HG02970 (cell line): Measurements from ENCODE around the gene S100A8.

Experiments
- ATAC-seq: cut with Tn5 transposase; IDR thresholded peaks from one replicate; pipeline ENCODE4 v1.9.1; 2021; ENCODE audit warnings: mild to moderate bottlenecking, moderate library complexity, moderate number of reproducible peaks; ENCODE audit not compliant: unreplicated experiment, low FRiP score

The S100A8 gene

DNA sequence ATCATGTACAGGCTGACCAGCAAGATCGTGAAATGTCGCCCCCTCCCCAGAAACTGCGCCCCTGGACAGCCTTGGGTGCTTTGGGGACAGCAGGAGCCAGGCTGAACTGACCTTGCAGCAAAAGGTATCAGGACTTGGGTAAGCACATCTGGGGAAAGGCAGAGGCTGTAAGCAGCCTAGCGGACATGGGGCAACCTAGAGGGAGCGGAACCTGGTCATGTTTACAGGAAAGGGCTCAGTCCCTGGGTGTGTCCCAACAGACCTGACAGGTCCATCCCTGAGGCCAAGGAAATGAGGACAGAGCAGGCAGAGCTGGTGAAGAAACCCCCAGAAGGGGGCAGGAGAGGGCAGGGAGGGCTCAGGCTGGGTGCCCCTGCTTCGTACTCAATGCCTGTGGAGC lies 3.1 kb upstream of the S100A8 start:
- no peak for ATAC-seq

DNA sequence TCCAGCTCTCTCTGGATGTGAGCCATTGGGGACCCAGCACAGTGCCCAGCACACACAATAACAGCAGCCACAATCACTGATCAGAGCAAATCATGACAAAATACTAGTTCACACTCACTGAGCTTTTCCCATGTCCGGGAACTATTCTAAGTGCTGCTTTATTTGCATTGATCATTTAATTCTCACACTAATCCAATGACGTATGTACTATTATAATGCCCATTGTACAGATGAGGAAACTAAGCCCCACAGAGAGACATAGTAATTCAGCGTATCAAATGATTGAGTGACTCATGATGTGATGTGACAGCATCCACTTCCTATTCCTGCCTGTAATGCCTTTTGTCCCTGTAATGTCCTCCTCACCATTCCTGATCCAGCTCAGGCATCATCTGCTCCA lies 1.9 kb upstream of the S100A8 start:
- ATAC-seq = no peak

DNA sequence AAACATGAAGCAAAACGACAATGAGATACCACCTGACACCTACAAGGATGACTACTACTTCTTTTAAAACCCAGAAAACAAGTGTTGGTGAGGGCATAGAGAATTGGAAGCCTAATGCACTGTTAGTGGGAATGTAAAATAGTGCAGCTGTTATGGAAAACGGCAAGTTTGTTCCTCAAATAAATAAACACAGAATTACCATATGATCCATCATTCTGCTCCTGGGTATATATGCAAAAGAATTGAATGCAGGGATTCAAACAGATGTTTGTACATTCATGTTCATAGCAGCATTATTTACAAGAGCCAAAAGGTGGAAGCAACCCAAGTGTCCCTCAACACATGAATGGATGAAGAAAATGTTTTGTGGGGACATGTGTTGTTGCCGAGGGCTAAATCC lies 1.4 kb upstream of the S100A8 start:
- no peak for ATAC-seq

DNA sequence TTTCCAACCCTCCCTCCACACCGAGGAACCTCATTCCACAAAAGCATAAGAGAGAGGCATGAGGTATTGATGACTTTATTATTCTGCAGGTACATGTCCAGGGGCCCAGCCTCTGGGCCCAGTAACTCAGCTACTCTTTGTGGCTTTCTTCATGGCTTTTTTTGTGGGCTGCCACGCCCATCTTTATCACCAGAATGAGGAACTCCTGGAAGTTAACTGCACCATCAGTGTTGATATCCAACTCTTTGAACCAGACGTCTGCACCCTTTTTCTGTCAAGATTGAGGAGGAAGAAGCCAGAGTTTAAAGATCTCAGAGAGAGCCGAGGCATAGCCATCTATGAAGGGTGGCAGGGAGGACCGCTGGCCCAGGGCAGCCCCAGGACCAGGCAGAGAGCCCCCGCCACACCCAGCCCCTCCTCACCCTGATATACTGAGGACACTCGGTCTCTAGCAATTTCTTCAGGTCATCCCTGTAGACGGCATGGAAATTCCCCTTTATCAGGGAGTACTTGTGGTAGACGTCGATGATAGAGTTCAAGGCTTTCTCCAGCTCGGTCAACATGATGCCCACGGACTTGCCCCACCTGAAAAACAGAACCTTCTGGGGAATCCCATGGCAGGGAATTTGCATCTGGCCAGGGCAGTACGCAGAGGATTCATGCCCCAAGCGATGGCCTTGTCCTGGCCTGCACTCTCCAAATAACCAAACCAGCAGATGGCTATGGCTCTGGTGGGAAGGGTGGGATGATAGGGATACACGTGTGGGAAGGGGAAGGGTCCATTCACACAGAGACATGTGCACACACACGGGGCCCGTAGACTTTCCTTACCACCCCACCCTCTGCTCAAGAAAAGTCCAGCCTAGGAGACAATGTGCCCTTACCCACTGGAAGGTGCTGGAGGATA lies 647 bp downstream of the S100A8 start:
- ATAC-seq = no peak

DNA sequence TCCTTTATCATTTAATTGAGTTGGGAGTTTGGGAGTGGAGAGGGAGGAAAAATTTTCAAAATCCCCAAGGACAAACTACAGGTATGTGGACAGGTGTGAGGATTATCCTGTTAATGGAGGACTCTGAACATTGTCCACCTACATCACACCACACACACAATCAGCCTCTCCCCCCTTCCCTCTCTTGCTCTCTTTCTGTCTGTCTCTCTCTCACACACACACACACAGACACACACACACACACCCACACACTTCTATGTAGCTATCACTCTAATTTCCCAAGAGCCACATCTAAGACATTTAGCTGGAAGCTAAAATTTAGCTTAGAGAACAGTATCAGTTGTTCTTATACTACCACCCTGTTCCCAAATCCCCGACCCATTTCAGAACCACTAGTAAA lies 1.5 kb downstream of the S100A8 start:
- ATAC-seq = no peak

DNA sequence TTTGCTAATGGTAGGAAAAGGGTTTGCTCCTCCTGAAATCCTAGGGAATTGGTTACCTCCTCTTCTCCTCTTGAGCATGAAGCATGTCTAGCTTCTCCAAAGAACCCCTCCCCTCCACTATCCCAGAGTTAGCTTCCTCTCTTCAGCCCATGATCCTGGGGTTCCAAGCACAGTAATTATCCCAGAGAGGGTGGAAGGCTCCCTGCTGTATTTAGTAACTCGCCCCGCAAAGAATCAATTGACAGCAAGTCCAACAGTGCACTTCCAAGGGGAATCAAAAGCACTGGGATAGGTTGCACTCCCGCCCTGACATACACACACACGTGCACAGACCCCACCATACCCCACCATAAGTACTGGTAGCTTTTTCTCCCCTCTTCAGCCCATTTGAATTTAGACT lies 3.1 kb downstream of the S100A8 start:
- no peak for ATAC-seq

DNA sequence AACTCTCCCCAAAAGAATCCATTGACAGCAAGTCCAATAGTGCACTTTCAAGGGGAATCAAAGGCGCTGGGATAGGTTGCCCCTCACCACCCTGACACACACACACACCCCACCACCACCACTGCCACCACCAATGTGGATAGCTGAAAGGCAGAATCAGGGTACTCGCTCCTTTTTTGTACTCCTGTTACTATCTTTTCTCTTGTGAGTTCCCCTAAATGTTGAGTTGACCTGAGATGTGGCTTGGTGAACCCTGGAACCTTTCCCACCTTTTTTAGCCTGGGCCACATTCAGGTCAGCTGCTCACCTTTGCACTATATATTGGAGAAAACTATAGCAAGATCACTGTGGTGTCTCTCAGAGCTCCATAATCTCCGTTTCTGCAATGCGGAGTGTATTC lies 3.9 kb downstream of the S100A8 start:
- no peak for ATAC-seq

DNA sequence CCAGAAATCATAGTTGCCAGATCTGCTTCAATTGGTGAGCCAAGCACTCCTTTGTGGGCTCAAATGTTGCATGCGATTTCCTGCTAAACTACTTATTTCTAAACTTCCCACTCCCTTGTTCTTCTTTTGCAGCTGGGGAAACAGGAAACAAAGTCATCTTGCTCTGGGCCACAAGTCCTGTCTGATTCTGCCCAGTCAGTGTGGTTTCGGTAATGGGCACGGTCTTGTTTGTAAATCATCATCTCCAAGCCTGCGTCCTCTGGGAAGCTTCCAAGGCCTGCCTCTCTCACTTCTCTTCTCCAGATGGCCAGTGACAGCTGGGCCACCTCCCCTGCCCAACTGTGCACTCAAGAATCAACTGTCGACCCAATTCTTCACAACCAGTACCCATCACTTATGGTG lies 4.4 kb downstream of the S100A8 start:
- no peak for ATAC-seq

DNA sequence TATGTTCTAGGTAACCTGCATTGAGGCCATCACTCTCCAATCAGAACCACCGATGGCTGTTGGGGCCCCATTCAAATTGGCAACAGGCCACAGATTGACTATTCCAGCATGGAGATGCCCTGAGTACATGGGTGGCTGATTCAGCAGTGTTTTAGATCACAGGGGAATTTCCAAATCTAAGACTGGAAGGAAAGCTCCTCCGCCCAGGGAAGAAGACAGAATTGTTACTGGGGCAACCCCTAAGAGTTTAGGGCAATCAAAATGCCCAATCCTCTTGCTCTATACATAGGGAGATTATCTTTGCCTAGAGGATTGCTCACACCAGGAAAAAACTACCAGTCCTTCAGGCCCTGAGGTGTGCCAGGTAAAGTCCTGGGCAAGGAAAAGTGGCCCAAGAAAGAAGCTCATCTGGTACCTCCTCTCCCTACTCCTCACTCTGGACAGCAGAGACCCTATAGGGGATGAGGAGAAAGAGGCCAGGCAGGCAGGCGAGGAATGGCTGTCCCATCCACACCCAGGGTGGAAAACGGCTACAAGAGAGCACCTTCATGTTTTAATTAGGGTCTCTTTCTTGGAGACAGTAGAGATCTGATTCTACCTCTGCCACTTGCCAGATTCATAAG lies 5.8 kb downstream of the S100A8 start:
- ATAC-seq = no peak

DNA sequence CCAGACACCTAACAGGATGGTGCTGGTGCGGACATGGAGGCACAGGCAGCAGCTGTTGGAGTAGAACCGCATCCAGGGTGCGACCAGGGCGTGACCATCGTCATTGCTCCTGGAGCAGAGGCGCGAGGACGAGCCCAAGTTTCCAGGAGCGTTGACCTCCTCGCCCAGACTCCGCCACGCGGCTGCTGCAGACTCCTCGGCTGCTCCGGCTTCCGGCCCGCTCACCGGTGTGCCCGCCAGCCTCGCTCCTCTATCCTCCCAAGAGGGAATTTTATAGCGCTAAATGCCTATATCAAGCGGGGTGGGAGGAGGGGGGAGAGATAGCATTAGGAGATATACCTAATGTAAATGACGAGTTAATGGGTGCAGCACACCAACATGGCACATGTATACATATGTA lies 10.2 kb downstream of the S100A8 start:
- ATAC-seq = no peak

DNA sequence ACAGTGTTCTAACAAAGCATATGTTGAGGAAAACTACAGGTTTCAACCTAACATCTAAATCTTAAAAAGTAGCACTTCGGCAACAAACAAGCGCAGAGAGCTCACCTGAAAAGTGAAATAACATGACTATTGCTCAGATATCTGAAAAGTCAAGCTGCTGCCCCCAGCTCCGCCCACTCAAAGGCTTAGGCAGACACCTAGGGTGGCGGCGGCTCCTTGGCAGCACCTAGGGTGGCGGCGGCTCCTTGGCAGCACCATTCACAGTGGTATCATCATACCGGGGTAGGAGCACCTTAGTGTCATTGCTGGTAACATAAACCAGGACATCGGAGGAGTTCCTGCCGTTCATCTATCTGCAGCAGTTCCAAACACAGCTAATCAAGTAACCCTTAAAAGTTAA lies 11.3 kb downstream of the S100A8 start:
- ATAC-seq = no peak

DNA sequence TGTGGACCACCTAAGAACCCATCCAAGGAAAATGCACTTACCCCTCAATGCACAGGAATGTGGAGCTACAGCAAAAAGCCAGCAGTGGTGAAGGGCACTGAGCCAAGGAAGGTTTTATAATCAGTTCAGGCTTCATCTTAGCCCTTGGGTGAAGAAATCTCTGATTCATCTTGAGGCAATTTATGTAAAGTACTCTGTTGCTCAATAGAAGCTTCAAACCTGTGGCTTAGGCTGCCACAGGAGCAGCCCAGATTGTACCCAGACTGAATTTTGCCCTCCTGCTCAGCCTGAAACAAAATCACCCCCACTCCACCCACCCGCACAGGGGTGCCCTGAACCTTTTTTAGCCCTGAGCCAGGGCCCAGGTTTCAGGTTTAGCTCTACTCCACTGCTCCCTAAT lies 15.4 kb downstream of the S100A8 start, which contains the start of gene S100A12:
TSS of gene S100A12 (minus strand) at position 111 of the 400 bp plus-strand sequence. CDS start 1,029 bp downstream, outside the sequence.
- no peak for ATAC-seq

DNA sequence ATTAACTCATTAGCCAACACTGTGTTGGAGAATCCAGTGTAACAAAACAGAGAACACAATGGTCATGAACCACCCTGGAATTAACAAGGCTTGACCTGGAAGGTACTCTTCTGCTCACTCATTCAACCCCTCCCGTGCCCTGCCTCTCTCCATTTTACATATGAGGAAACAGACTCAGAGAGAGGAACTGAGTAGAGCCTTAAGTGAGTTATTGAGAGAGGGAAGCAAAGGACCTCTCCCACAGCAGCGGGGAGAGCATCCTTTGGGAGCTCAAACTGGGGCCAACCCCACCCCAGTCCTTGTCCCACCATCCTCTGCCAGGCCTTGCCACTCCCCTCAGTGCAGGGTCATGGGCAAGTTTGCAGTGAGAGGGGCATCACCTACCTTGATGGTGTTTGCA lies 16.8 kb downstream of the S100A8 start:
- no peak for ATAC-seq

DNA sequence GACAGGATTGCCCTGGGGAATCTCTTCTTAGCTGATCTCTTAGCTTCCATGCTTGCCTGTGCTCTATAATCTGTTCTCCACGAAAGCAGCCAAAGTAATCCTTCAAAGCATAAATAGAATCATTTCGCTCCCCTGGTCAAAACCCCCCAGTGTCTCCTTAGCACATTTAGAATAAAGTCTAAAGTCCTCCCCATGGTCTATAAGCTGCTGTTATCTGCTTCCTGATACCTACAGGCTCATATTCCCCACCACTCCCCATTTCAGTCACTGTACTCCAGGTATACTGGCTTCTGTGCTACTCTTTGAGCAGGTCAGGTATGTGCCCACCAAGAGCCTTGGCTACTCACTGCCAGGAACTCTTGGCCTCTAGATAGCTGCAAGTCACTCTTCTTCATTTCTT lies 18.3 kb downstream of the S100A8 start:
- no peak for ATAC-seq

DNA sequence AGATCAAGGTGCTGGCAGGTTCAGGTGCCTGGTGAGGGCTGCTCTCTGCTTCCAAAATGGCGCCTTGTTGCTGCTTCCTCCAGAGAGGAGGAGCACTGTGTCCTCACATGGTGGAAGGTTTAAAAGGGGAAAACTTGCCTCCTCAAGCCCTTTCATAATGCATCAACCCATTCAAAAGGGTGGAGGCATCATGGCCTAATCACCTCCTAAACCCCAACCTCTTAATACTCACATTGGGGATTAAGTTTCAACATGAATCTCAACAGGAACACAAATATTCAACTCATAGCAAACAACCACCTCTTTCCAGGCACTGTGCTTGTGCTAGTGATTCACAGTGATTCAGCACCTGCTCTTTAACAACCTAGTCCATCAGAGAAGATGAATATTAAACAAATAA lies 19.6 kb downstream of the S100A8 start:
- no peak for ATAC-seq

DNA sequence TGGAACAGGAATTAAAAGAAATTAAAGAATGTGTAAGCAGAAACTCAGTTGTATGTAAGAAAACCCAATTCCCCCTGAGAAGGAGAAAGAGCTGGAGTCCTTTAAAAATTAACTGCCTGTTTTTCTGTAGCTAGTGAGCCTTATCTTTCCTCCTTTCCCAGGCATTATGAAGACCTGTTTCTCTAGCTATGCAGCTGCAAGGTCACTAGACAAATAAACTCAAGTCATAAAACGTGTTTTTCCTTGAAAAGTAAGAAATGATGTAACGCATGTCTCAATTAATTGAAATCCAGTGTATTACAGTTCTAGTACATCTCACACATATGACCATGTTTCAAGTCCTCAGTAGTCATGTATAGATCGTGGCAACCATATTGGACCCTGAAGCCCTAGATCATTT lies 20.7 kb downstream of the S100A8 start:
- ATAC-seq = no peak

DNA sequence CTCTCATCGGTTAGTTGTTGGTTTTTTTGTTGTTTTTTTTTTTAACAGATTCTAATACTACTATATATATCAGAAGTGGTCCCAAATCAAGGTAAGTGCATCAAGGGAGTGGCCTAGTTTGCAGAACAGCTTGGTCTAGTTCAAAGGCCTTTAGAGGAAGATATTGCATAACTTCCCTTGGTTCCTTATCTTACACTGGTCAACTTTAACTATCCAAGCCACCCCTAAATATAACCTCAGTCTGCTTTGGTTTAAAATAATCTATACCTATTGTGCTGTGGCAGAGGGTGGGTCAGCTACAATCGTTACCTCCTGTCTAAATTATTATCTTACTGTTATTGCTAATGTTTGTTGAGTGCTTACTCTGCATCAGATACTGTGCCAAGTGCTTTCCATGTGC lies 22.4 kb downstream of the S100A8 start:
- ATAC-seq = no peak

DNA sequence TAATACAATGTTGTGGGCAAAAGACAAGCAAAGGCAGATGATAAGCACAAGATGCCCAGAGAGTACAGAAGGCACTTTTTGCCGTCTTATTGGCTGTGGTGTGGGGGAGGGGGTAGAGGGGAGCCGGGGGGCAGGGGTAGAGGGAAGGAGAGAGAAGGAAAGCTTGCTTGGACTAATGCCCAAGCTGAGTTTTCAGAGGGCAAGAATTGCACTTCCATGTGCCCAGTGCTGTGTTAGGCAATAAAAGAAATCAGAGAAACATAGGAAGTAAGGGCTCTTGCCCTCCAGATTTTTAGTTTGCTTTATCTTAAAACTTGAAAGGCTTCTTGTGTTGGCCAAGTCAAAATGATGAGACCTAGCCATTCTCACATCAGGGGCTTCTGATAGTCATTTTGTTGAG lies 23.8 kb downstream of the S100A8 start:
- ATAC-seq = no peak

DNA sequence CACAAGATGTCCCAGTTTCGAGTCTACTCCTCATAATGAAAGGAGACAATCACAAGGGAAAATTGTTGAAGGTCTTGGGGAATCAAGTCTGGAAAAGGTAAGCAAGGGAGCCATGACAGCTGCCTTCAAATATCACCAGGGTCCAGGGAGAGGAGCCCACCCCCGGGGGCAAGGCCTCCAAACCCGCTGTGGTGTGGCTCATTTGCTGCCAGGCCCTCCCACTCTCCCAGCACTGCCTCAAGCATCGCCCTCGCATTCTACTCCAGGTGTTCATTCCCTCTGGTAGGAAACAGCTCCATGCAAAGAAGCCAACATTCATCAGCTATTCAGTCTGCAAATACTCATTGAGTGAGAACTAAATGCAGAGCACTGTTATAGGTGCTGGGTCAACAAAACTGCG lies 24.6 kb downstream of the S100A8 start:
- ATAC-seq = no peak

DNA sequence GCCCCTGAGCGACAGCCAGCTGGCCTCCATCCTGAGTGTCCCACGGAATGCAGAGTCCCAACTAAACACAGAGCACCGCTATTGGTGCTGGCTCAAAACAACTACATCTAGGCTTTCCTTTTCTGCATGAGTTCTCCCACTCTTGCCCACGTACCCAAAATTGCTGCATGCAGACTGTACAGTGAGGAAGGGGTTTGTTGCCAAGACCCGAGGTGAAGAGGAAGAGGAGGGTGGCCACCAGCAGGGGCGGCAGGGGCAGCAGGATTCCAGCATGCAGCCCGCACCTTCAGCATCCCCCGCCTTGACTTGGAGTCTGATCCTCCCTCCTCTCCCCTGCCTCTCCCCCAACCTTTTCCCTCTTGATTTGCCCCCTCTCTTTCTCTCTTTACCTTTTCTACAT lies 25.2 kb downstream of the S100A8 start:
- ATAC-seq = no peak

DNA sequence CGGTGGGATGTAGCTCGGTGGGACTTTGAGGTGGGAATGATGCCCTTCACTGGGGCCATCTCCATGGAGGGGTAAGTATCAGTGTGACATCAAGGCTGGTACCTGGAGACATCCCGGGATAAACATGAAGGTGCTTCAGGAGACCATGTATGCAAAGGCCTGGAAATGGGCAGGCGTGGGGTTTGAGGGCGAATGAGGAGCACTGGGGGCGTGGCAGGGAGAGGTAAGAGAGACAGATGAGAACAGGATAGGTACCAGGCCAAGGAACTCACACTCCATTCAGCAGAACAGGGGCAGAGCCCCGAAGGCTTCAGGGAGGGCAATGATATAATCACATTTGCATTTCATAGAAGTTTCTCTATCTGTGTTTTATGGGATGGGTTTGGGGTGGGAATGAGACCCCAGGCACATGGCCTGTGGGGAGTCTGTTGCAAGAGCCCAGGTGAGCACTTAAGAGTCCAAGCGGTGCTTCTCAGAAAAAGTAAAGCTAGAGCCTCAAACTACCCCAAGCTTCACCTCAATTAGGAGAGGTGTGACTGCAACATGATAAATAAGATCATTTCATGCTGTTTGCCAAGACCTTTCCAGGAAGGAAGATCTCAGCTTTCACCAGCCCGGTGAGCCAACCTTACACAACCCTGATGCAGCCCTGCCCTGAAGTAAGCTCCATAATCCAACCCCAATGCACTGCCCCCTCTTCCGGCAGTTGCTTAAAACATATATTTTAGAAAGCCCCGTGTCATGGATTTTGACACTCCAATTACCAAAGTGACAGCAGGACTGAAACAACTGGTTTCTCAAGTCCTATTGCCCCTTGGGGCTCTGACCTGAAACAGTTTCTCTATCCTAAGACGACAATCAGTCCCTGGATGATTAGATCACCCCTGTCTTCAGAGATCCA lies 25.9 kb downstream of the S100A8 start:
- no peak for ATAC-seq
